Calu3 (cell line): ENCODE measurements around the gene IBA57. TPM values are rescaled to one million over a fixed set of nuclear protein-coding genes. Genes with fewer than 3 reads are reported as not detected.

Source experiments
- BruUV-seq: library from RNA; stranded (reverse); fragments of 400-500 nt; replicated peaks from 2 replicates; lab custom pipeline; 2021; lab: Mats Ljungman, UMichigan
- CTCF ChIA-PET: fragments of 300-600 bp; sonication (Branson Sonifier 250); formaldehyde crosslinking; loops from one replicate; lab custom pipeline; 2022; ENCODE audit warnings: antibody characterized with exemption; lab: Charles Lee
- DNase-seq: peaks from one replicate; pipeline ENCODE4 v3.0.0; 2022
- H3K27ac Mint-ChIP-seq: one replicate; pipeline ENCODE4 v1.8.0; 2022; ENCODE audit warnings: mixed read lengths; ENCODE audit not compliant: unreplicated experiment
- H3K27me3 Mint-ChIP-seq: one replicate; pipeline ENCODE4 v1.8.0; 2022; ENCODE audit warnings: mixed read lengths; ENCODE audit not compliant: unreplicated experiment
- H3K36me3 Mint-ChIP-seq: one replicate; pipeline ENCODE4 v1.8.0; 2022; ENCODE audit warnings: mild to moderate bottlenecking, moderate library complexity, mixed read lengths; ENCODE audit not compliant: insufficient read depth, unreplicated experiment
- H3K4me1 Mint-ChIP-seq: one replicate; pipeline ENCODE4 v1.8.0; 2022; ENCODE audit warnings: mild to moderate bottlenecking, low read depth, mixed read lengths; ENCODE audit not compliant: unreplicated experiment
- H3K4me3 Mint-ChIP-seq: one replicate; pipeline ENCODE4 v1.8.0; 2022; ENCODE audit warnings: mild to moderate bottlenecking, low read depth, moderate library complexity, mixed read lengths; ENCODE audit not compliant: unreplicated experiment
- H3K9me3 Mint-ChIP-seq: one replicate; pipeline ENCODE4 v1.8.0; 2022; ENCODE audit warnings: low read depth, mixed read lengths; ENCODE audit not compliant: unreplicated experiment
- CTCF ChIP-seq: fragments of 200-600 bp; IDR thresholded peaks from one replicate; pipeline ENCODE4 v1.8.0; 2022; ENCODE audit warnings: antibody characterized with exemption; ENCODE audit not compliant: unreplicated experiment
- intact Hi-C: fragments of 100-400 bp; cut with micrococcal nuclease; formaldehyde crosslinking; loops from one replicate; pipeline ENCODE4 v1.10.0; 2022; ENCODE audit not compliant: unreplicated experiment
- total RNA-seq: library from RNA; stranded (reverse); gene quantifications from 2 replicates; pipeline ENCODE4 v1.2.3, GENCODE V29; 2022

Gene IBA57
- total RNA-seq, 1 experiment from 2014 or later, result 9.2 TPM

DNA sequence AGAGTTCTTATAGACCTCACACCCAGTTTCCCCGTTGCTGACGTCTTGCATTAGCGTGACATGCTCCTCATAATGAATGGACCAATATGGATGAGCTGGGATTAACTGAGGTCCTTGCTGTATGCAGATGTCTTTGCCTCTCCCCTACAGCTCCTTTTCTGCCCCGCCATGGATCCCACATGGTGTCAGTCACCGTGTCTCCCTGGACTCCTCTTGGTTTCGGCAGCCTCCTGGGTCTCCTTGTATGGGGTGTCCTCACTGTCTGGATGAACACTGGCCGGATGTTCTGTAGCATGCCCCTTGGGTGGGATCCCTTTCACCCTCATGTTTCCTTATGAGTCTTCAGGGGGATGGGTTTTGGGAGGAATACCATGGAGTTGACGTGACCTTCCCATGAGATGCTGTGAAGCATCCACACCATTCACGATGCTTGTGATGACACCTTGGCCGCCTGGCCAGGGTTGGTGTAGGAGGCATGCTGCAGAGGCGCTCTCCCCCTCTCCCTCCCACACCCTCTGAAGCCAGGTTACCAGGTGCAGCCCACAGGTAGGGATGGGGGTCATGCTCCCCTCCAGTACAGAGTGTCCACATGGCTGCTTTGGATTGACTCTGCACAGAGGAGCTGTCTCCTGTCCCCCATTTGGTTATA, 11.5 kb upstream of the IBA57 start:
- no peak for TF ChIP-seq CTCF
- no peak for DNase-seq
- Mint-ChIP-seq H3K4me3 (no peak overlapping the region), H3K27ac (no peak overlapping the region), H3K36me3 (peaks cover 25% of the 10 kb centered on the region), H3K4me1 (peaks cover 6% of the 10 kb centered on the region), H3K9me3 (no peaks in the 10 kb centered on the region), H3K27me3 (no peaks in the 10 kb centered on the region)
- intact Hi-C loops, result no loop called here
- CTCF ChIA-PET, result interaction anchor here (1.0 kb wide), 1 partner anchor 12 kb away, joined by 3 read pairs; no protein-coding TSS in a partner anchor
- no TSS peak for BruUV-seq

- no peak for TF ChIP-seq CTCF
- H3K4me3 Mint-ChIP-seq, result no peak overlapping the region
- H3K36me3 Mint-ChIP-seq, result peaks cover 18% of the 10 kb centered on the region
- no peaks in the 10 kb centered on the region for H3K27me3 Mint-ChIP-seq
- H3K27ac Mint-ChIP-seq, result peak overlapping the region; percentile 64
- intact Hi-C loops, result no loop called here
- DNase-seq, result no peak
- H3K9me3 Mint-ChIP-seq, result no peaks in the 10 kb centered on the region
- CTCF ChIA-PET, result interaction anchor here (0.5 kb wide), 1 partner anchor 24 kb away, joined by 6 read pairs; no protein-coding TSS in a partner anchor
- peaks cover 6% of the 10 kb centered on the region for H3K4me1 Mint-ChIP-seq
- BruUV-seq, result no TSS peak
Observed at GRCh38 chr1:228154670-228155571, 10.7 kb upstream of the IBA57 start.

- no peaks in the 10 kb centered on the region for H3K27me3 Mint-ChIP-seq
- no peak for TF ChIP-seq CTCF
- intact Hi-C loops, result no loop called here
- no peak for DNase-seq
- H3K4me1 Mint-ChIP-seq, result peaks cover 6% of the 10 kb centered on the region
- CTCF ChIA-PET, result interaction anchor here (0.5 kb wide), 1 partner anchor 25 kb away, joined by 6 read pairs; no protein-coding TSS in a partner anchor
- no TSS peak for BruUV-seq
- no peaks in the 10 kb centered on the region for H3K9me3 Mint-ChIP-seq
- no peak overlapping the region for H3K4me3 Mint-ChIP-seq
- no peak overlapping the region for H3K27ac Mint-ChIP-seq
- peaks cover 10% of the 10 kb centered on the region for H3K36me3 Mint-ChIP-seq
Observed at GRCh38 chr1:228155596-228156514, 9.7 kb upstream of the IBA57 start.

DNA sequence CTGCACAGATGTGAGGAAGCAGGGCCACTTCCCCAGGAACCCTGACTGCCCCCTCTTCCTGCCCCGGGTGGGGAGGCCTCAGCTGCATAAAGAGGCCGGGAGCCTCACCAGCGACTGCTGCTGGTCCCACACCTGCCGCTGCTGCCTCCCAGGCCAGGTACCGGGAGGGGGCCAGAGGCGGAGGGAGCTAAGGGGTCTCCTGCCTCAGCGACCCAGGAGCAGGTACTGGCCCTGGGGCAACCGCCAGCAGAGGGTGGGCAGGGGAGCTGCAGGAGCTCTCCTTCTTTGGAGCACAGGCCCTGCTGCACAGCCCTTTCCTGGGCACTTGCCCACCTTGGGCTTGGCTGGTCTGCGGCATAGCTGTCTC, 9.1 kb upstream of the IBA57 start:
- Mint-ChIP-seq H3K27ac (no peak overlapping the region), H3K36me3 (peaks cover 10% of the 10 kb centered on the region), H3K4me1 (peaks cover 6% of the 10 kb centered on the region), H3K9me3 (no peaks in the 10 kb centered on the region), H3K27me3 (no peaks in the 10 kb centered on the region), H3K4me3 (no peak overlapping the region)
- DNase-seq, result no peak
- no peak for TF ChIP-seq CTCF
- intact Hi-C loops, result no loop called here
- CTCF ChIA-PET, result no interaction called here
- no TSS peak for BruUV-seq
